Activated T-cell treated with anti-CD3 and anti-CD28 coated beads for 4 hours (primary cell): ENCODE measurements around the gene SON.
A peak's percentile ranks its signal among the peaks of the same experiment; 100 is the strongest.
"Not testable (repeated sequence)": the region's sequence is repeated elsewhere in the genome, so short reads cannot be mapped to it uniquely, and the experiment has no call there.

Experiments
- DNase-seq: peaks from one replicate; pipeline ENCODE4 v3.0.0-alpha.2; 2020

SON gene

DNA sequence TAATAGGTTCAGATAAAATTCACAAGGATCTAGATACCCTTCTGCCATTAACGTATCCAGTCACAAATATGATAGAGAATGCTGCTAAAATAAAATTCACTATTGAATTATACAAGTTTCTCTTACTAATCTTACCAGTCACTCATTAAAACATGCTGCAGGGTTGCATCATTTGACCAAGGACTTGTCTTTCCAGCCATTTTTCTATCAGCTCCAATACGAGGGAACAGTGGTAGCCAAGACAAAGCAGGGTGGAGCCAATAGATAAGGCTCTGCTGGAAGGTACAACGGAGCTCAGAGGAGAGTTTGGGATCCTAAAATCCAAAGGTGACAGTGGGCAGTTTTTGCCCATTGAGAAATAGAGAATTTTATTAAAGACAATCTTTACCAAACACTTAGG, 41.6 kb downstream of the SON start:
- DNase-seq: no peak

DNA sequence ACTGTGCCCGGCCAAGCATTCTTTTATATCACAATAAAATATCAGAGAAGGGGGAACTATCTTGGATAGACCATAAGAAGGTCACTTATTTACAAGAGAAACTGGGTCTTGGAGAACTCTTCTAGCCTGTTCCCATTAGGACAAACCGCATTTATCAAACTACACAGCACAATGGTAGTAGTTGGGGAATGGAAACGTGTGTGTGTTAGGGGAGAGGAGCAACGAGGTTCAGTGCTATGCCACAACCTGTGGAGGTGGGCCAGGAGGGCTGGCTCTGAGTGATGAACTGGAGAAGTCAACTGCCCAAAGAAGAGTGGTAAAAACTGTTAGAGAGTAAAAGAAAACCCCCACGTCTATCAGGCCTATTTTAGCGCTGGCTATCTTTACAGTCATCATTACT, 44.1 kb downstream of the SON start:
- DNase-seq: no peak

DNA sequence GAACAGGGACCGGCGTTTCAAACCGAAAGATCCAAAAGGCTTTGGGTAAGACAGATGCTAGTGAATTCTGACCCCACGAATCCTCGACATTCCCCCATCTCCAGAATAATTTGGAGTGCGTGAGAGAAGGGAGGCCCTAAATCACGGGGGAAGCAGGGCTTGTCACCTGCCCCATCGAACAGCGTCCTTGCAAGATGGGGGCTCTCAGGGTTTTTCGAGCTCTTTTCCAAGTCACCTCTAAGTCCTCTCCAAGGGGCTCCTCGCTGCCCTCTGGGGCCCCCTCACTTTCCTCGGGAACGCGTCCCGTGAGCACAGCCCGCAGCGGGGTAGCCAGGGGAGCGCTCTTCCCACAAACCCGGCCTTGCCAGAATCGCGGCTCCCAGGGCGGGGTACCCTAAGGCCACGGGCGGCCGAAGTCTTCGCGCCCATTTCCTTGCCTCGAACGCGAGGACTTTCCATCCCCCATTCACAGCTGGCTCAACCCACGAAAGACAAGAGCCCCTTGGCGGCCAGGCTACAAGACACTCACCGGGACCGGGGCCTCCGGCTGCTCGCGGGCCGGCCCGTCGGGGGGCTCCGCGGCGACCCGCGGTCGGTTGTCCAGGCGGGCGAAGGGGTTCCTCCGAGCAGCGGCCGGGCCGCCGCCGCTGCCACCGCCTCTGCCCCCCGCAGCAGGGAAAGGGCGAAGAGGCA, 45.1 kb downstream of the SON start:
- DNase-seq: no peak

DNA sequence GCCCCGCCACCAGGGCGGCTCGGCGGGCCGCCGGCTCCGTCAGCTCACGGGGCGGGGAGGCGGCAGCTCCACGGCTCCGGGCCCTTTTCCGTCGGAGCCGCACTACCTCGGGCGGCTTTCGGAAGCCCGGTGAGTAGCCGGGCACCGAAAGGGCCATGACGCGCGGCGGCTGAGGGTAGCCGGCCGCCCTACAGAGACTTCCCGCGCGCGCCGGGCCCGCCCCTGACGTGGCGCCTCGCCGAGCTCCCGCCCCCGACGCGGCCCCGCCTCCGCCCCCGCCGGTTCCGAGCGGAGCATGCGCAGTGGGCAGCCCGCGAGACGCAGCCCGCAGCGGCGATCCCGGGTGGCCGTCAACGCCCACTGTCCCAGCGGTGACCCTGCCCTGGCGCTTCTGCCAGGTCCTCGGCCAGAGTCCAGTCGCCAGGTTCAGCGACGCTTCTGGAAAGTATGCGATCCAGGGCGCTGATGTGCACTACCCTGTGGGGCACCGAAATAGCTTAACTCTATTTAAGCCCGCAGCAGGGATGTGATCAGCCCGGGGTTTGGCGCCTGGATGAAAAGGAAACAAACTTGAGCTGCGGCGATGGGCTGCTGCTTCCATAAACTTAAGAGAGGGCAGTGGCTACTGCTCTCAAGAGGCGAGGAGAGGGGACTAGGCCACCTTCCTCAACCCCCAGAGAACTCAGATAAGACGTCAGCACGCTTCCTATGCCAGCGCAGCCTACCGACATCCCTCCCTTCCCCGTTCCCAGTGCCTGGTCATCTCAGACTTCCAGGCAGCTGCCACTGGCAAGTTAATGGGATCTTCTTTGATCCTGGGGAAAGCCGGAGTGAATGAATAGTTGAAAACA, 45.9 kb downstream of the SON start, which contains the start of gene DONSON:
TSS of gene DONSON (minus strand) at position 200 of the 851 bp plus-strand sequence. CDS start at position 157, 43 bp downstream.
- peak; percentile 80 for DNase-seq

DNA sequence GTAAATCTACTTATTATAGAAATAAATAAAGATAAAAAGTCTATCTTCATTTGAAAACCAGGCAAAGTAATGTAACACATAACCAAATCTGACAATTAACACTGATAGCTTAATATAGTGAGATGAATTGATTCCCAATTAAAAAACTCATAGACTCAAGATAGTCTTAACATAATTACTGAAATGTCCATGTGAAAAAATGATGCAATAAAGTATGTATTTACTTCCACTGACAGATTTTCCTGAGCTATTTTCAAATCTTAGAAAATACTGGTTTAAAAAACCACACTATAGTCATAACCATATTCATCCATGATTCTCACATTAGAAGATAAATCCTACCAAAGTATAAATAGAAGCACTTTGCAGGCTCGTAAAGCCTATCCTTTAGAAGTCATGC, 55.2 kb downstream of the SON start:
- DNase-seq: no peak

DNA sequence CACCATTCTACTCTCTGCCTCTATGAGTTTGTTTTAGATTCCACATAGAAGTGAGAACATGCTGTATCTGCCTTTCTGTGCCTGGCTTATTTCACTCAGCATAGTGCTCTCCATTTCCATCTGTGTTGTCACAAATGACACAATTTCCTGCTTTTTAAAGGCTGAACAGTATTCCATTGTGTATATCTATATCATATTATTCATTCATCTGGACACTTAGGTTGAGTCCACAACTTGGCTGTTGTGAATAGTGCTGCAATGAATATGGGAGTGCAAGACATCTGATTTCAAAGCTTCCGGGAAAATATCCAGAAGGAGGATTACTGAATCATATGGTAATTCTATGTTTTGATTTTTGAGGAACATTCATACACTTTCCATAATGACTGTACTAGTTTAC, 65.7 kb downstream of the SON start:
- DNase-seq: no peak

DNA sequence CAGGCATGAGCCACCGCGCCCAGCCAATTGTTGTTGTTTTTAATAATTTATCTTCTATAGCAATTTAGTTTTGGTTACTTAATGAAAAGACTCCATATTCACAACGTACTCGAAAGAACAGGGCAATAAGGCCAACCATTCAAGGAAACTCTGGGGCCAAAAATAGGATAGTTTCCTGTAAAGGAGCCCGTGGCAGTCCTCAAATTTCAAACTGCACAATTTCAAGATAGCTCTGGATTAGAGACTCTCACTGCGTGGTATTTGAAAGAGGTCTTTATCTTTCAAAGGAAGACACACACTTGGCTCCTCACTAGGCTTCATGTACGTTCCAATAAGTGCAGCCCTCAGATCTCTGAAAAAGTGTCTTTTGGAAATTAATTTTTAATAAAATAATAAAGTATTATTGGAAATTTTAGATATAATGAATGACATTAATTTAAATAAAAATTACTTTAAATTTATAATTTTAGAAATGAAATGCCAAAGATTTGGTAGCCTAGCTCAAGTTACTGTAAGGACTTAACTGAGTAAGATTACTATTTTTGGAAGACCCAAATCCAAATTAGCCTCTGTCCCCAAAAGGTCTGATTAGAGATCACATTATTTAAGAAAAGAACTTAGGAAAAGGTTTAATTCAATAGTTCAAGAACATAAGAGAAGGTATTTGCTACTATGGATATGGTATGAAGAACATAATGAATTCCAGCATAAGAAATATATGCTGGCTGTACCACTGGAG, 68.3 kb downstream of the SON start:
- no peak for DNase-seq

DNA sequence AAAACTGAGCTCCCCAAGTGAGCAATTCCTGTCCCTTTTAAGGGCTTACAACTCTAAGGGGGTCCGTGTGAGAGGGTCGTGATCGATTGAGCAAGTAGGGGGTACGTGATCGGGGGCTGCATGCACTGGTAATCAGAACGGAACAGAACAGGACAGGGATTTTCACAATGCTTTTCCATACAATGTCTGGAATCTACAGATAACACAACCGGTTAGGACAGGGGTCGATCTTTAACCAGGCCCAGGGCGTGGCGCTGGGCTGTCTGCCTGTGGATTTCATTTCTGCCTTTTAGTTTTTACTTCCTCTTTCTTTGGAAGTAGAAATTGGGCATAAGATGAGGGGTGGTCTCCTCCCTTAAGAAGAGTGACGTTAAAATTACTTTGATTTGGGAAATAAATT, 74.7 kb downstream of the SON start:
- not testable (repeated sequence) for DNase-seq

DNA sequence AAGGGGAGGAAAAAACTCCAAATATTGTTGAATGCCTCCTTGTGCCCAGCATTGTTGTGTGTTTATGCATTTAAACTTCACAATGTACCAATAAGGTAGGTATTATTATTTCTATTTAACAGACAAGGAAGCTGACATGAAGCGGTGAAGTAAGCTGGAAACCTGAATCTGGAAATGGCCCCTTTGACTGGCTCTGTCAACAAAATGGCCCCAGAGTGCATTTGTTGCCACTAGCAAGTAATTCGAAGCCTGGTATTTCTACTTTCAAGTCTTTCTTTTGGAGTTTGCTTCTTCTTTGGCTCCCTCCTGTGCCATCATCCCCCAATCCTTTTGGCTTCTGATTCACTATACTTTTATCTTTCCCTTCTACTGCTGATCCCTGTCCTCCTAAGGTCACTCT, 75.6 kb downstream of the SON start:
- DNase-seq: no peak

DNA sequence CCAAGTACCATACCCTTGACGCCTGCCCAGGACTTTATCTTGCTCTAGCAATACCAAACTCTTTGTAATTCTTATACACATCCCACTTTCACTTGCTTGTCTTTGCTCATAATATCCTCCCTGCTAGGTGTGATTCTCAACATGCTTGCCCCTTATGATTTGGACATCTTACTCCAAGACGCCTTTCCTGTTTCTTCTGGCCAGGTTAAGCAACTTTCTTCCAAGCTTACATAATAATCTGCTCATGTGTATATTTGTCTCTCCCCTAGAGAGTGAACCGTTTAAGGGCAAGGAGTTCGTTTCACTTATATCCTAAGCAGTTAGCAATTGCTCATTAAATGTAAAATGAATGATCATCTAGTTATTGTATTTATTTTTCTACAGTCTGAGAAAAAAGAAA, 76.9 kb downstream of the SON start:
- DNase-seq: no peak

DNA sequence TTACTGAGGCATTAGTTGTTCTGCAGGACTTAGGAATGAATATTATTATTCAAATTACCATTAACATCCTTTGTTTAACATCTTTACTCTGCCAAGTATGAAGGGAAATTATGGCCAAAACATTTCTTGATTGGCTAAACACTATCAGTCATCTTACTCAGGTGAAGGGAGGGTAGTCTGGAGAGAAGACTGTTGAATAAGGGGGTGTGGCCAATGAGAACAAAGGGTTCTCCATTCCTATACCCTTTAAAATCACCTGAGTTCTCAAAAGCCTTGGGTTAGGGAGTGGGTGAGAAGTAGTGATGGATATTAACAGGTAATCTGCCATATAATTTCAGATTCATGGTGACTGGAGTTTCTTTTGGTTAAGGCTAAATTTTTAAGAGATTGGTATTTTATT, 79.4 kb downstream of the SON start:
- DNase-seq: no peak

DNA sequence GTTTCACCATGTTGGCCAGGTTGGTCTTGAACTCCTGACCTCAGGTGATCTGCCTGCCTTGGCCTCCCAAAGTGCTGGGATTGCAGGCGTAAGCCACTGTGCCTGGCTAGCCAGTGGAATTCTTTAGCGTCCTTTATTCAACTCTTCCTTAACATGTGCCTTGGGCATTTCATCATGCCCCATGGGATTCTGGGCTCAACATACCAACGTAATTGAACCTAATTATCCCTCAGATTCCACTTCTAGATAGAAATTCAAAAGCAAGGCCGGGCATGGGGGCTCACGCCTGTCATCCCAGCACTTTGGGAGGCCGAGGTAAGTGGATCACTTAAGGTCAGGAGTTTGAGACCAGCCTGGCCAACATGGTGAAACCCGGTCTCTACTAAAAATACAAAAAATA, 83.3 kb downstream of the SON start:
- not testable (repeated sequence) for DNase-seq
